D721Med (cell line): ENCODE data around the gene USP24.

Experiments
- DNase-seq: peaks from one replicate; pipeline ENCODE4 v3.0.0; 2011; ENCODE audit warnings: low spot score; ENCODE audit not compliant: insufficient read length
- FAIRE-seq: peaks from 2 replicates; lab custom pipeline; 2011; peaks lifted over from hg19 to GRCh38; lab: Jason Lieb, UNC
- TF ChIP-seq, protein P1 (sequence below): IDR thresholded peaks from 2 replicates; pipeline ENCODE4 v1.5.1; 2012; ENCODE audit warnings: mild to moderate bottlenecking, control low read depth; ENCODE audit not compliant: insufficient read depth; ENCODE audit errors: missing control alignments

The USP24 gene

DNA sequence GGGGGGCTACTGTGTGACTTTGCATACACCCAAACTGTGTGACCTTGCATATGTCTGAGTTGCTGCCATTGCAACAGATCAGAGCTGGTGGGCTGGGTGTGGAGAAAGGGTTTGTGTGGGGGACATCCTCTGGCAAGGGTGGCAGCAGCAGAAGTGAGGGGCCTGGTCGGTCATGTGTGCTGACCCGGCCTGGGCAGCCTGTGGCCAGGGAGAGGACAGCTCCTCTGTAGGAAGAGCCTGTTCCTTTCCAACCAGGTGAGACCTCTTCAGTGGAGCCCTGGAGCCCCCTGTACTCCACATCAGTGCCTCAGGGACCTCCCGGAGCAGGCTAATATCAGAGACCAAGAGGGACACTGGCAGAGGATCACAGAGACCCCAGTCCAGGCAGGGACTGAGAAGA lies 167.6 kb downstream of the USP24 start:
- TF ChIP-seq, protein P1, sequence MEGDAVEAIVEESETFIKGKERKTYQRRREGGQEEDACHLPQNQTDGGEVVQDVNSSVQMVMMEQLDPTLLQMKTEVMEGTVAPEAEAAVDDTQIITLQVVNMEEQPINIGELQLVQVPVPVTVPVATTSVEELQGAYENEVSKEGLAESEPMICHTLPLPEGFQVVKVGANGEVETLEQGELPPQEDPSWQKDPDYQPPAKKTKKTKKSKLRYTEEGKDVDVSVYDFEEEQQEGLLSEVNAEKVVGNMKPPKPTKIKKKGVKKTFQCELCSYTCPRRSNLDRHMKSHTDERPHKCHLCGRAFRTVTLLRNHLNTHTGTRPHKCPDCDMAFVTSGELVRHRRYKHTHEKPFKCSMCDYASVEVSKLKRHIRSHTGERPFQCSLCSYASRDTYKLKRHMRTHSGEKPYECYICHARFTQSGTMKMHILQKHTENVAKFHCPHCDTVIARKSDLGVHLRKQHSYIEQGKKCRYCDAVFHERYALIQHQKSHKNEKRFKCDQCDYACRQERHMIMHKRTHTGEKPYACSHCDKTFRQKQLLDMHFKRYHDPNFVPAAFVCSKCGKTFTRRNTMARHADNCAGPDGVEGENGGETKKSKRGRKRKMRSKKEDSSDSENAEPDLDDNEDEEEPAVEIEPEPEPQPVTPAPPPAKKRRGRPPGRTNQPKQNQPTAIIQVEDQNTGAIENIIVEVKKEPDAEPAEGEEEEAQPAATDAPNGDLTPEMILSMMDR, result no peak

DNA sequence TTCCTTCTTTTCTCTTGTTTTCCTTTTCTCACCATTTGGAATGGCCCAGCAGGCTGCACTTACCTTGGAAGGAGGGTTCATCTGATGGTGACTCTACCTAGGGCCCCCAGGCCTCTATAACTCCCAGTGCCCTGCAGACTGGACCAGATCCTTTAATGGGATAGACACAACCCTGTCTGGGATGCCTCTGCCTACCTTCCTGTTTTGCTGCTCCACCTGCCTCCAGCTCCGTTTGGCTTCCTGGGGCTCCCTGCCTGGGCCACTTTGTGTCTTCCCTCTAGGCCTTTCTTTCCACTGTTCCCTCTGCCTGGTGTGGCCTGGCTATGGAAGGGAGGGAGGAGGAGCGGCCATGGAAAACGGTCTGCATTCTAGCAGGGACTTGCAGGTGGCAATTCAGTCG lies 168.3 kb downstream of the USP24 start:
- TF ChIP-seq, protein P1, result no peak
- DNase-seq (no peak), FAIRE-seq (no peak)

More for the DNA sequence above, 167.6 kb downstream of the USP24 start:
- FAIRE-seq (no peak), DNase-seq (no peak)

- DNase-seq (no peak), FAIRE-seq (no peak)
- TF ChIP-seq, protein P1, result no peak
Measured at GRCh38 chr1:55045430-55045829, 169.7 kb downstream of the USP24 start.

DNA sequence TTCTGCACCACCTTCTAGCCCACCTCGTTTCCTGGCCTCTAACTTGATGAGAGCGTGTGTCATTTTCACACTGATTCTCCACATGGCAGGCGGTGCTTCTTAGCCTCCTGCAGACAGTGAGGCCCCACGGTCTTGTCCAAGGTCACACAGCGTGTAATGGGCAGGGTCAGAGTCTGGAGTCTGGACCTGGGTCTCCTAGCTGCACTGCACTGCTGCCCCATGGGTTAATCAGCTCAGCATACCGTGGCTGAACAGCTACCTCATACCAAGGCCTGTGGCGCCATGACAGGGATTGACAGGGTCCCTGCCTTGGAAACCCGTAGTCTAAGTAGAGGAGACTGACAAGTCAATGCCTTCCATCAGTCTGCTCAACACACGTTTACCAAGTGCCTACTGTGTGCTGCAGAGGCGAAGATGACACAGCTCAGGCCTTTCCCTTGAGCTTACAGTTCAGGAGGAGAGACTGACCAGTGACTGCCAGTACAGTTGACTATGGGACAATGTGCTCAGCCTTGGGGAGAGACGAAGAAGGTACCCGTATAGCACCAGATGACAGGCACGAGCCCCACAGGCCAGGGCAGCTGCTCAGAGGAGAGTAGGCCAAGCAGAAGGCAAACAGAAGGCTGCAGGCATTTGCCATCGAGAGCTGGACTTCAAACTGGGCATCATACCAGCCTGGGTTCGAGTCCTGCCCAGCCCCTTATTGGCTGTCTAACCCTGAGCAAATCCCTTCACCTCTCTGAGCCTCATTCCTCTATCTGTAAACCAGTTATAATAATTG lies 170.4 kb downstream of the USP24 start:
- FAIRE-seq (no peak), DNase-seq (no peak)
- TF ChIP-seq, protein P1, result no peak

- DNase-seq (no peak), FAIRE-seq (no peak)
- TF ChIP-seq, protein P1, result no peak
Measured at GRCh38 chr1:55043726-55044125, 171.4 kb downstream of the USP24 start.

GRCh38 chr1:55043011-55043410 lies 172.2 kb downstream of the USP24 start:
- FAIRE-seq (no peak), DNase-seq (no peak)
- TF ChIP-seq, protein P1, result no peak

DNA sequence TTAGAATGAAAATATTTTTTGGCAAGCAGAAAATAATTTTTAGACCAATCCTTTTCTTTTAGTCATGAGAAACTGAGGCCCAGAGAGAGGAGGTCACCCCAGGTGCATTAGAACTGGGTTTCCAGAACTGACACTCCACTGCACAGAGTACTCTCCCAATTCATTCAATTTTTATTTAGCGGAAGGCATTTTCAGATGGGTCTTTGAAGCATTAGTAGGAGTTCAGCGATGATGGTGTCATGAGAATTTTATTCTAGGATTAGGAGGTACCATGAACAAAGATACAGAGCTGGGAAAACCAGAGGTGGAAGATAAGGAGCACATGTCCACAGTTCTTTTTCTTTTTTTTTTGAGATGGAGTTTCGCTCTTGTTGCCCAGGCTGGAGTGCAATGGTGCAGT lies 173.6 kb downstream of the USP24 start:
- TF ChIP-seq, protein P1, result no peak
- no peak for FAIRE-seq
- no peak for DNase-seq
